HPDE6-E6E7 (cell line): ENCODE results near the gene HIPK1.

Experiments used
- DNase-seq: peaks from one replicate; pipeline ENCODE4 v3.0.0; 2011; ENCODE audit warnings: missing footprints; ENCODE audit errors: extremely low spot score

HIPK1 gene

GRCh38 chr1:113928941-113929749 lies at the start of gene HIPK1:
Gene HIPK1, plus strand, starts transcription at chr1:113929324.
- peak; percentile 83 for DNase-seq

DNA sequence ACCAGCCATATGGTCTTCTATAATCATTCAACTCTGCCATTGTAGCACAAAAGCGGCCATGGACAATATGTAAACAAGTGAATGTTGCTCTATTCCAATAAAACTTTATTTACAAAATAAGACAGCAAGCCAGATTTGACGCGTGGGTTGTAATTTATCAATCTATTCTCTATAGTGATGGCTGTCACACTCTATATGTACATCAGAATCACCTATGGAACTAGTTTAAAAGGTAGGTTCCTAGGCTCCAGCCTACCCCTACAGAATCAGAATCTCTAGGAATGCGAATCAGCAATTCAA lies 49.4 kb upstream of the HIPK1 start:
- no peak for DNase-seq

DNA sequence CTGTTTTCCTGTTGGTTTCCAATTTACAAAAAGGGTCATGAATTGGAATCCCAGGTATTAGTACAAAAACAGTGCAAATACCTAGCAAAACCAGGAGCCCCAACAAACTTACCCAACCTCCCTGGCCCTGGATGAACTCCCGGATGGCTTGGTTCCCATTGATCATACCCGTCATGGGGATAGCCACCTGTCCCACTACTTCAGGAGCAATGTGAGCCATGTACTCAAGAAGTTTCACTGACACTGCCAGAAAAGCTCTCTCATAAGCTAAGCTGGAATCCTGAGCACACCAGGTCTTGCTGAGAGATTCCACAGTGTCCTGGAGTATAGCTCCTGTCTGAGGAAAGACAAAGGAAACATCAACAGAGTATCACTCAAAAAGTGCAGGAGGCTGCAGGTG lies 47.5 kb upstream of the HIPK1 start:
- DNase-seq: no peak

DNA sequence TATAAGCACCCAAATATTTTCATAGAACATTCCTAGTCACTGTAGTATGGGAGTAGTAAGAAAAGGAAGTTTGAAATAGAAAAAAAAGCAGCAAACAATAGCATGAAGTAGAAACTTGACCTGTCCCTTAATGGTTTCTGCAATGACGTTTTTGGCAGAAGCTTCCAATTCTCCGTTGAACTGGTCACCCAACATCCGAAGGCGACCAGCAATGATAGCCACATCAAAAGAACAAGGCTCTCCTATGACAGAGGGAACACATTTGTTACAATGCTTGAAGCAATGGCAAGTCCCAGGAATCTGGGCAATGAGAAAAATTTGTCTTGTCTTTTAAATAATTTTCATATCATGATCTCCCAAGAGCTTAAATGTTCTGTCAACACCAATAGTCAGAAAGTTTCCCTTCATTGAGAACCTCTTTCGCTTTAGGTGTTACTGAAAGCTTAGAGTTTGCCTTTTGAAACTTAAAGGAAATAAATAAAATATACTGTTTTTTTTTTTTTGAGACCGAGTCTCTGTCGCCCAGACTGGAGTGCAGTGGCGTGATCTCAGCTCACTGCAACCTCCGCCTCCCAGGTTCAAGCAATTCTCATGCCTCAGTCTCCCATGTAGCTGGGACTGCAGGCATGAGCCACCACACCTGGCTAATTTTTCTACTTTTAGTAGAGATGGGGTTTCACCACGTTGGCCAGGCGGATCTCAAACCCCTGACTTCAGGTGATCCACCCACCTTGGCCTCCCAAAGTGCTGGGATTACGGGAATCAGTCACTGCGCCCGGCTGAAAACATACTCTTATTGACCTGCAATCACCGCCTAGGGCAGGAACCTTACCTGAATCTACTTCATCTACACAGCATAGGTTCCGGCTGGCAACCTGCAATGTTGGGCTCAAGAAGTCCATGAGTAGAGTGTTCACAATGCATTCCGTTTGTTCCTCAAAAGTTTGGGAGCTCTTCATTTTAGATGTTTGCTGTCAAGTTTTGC lies 42.4 kb upstream of the HIPK1 start:
- DNase-seq: no peak

DNA sequence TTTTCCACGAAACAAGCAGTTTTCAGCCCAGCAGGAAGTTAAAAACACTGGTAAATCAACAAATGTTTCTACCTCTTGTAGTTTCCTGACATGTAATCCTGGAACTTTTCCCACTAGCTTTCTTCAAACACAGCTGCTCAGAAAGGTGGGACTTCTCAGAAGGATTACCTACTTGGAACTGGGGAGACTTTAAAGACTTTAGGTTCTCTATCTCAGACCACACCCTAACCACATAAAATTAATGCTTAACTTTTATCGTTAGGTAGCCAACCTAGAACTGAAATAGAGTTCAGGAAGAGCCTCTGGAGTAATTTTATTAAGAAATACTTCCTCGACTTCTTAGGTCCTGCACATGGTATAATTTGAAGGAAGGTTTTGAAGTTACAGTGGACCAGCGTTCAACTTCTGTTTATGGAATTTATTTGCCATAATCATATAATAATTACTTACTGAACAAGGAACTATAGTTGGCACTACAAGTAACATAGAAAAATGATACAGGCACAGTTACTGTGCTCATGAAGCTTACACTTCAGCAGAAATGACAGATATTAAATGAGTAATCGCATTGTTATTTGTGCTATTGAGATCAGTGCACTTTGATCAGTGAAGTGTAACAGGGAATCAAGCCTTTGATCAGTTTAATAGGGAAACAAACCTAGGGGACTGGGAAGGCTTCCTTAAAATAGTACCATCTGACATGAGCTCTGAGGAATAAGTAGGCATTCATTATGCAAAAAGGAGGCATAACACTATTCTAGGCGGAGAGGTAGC lies 41.5 kb upstream of the HIPK1 start, which contains the start of gene BCL2L15:
TSS of gene BCL2L15 (minus strand) at position 180 of the 774 bp plus-strand sequence. CDS start 206 bp downstream, outside the sequence.
- DNase-seq: no peak

DNA sequence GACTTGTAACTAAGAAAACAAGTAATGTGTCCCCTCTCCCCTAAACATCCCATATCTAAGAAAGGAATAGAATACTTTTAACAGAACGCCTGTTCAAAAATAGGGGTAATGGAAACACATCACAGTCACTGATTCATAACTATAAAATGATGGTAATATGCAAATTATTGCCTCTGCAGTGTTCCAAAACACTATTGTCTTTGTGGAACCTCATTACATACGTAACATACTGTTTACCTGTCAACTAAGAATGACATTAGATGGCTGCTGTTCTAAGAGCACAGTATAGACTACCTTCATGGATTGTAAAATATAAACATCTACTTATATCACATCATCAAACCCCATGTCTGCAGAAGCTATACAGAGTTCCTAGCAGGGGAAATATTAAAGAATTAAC lies 38.3 kb upstream of the HIPK1 start:
- no peak for DNase-seq

GRCh38 chr1:113891631-113892220 lies 37.4 kb upstream of the HIPK1 start:
- DNase-seq: no peak

DNA sequence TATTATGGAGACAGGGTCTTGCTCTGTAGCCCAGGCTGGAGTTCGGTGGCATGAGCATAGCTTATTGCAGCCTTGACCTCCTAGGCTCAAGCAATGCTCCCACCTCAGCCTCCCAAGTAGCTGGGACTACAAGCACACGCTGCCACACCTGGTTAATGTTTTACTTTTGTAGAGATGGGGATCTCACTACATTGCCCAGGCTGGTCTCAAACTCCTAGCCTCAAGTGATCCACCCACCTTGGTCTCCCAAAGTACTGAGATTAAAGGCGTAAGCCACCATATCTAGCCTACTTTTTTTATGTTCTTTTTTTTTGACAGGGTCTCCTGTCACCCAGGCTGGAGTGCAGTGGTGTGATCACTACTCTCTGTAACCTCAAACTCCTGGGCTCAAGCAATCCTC lies 35.9 kb upstream of the HIPK1 start:
- DNase-seq: no peak

- no peak for DNase-seq
Measured at GRCh38 chr1:113895098-113895497, 34.0 kb upstream of the HIPK1 start.

GRCh38 chr1:113895961-113896360 lies 33.2 kb upstream of the HIPK1 start:
- no peak for DNase-seq

DNA sequence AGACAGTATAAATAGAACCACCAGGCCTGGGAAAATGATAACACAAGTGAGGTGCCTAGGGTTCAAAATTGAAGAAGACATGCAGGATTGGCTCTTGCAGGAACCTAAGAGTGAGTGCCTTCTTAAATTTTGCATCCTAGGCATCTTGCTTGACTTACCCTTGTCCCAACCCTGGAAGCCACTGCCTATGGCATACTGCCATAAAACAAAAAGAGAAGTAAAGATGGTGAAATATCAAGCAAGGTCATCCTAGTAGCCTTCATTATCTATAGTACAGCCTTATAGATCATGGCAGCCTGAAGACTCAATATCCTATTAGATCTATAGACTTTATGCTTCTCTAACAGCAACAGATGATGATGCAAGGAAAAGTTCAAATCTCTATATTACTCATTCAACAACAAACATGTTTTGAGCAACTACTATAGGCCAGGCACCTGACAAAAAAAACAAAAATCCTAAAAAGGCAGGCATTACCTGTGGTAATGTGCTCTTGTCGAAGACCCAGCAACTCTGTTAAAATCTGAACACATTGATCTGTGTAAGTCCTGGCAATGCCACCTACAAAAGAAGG lies 30.8 kb upstream of the HIPK1 start:
- DNase-seq: no peak

GRCh38 chr1:113899111-113899510 lies 30.0 kb upstream of the HIPK1 start:
- DNase-seq: no peak

- DNase-seq: no peak
Measured at GRCh38 chr1:113901191-113901590, 27.9 kb upstream of the HIPK1 start.

- DNase-seq: no peak
Measured at GRCh38 chr1:113903501-113904292, 25.4 kb upstream of the HIPK1 start.

GRCh38 chr1:113904293-113904673 lies 24.8 kb upstream of the HIPK1 start:
- peak; percentile 40 for DNase-seq

- DNase-seq: peak; percentile 98
Measured at GRCh38 chr1:113904674-113905434, 24.3 kb upstream of the HIPK1 start, which contains the start of the genes AP4B1 and DCLRE1B. Gene AP4B1, minus strand, starts transcription at chr1:113904799. Its CDS starts 82 bp downstream, at chr1:113904717. Gene DCLRE1B, plus strand, starts transcription at chr1:113905326. Its CDS starts 261 bp downstream, at chr1:113905587.

DNA sequence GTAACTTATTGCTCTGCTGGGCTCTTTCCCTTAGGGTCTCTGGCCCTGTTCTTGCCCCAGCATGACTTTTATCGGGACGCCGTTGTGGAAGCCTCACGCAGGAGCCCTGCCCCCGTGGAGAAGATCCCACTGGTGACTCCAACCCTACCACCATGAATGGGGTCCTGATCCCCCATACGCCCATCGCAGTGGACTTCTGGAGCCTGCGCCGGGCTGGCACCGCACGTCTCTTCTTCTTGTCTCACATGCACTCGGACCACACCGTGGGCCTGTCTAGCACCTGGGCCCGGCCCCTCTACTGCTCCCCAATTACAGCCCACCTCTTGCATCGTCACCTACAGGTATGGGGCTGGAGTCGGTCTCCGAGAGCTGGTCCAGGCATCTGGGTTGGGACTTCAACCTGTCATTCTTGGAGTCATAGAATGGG lies 23.7 kb upstream of the HIPK1 start:
- DNase-seq: no peak

DNA sequence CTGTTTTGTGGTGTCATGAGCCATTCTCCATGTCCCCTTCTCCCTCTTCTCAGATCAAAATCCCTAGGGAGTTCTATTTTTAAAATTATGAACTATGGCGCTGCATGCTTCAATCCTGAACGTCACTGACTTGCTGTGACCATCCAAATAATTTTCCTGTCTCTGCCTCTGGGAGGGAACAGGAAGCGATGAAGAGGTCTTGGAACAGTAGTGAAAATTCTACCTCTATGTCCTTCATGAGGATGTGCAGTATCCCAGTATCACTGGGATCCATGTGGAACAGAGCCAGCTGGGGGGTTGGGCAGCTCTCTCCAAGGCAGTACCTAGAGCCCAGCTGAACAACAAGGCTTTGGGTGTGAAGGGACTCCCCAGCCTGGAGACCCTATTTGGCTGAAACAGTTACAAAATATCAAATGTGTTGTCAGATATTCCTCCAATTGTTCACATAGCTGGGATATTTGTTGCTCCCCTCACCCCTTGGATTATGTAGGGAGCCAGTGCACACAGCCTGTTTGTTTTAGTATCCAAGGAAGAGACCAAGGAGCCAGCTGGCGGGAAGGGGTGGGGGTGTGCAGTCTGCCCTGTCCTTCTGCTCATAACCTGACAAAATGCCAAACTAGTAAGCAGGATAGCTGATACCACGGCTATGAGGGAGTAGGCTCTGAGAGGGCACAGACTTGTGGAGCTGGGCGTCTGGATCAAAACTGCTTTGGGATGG lies 16.4 kb upstream of the HIPK1 start:
- DNase-seq: no peak

DNA sequence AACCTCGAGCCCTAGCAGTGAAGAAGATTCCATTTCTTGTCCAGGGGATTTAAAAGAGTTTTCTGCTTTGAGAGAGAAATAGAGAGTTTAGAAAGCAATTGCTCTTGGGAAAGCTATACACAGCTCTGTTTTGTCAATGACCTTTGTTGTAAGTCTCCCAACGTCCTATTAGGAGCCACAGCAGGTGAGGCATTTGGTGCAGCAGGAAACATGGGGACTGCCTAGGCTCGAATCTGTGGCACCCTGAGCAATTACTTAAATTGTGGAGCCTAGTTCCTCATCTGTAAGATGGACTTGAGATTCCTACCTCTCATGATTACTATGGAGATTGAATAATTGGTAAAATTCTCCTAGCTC lies 15.8 kb upstream of the HIPK1 start:
- no peak for DNase-seq
